GM23338 (cell line): ENCODE measurements around the gene ZNF567. TPM values are rescaled to one million over a fixed set of nuclear protein-coding genes. Genes with fewer than 3 reads are reported as not detected.

Experiments used
- ATAC-seq: fragments of 200-7000 bp; cut with Tn5 transposase; 3 replicates; pipeline ENCODE4 v1.9.1; 2020
- DNase-seq: peaks from one replicate; pipeline ENCODE4 v3.0.0-alpha.2; 2015; ENCODE audit warnings: low spot score
- H2AFZ ChIP-seq: fragments of 200-600 bp; sonication (generic); 2 replicates; pipeline ENCODE4 v1.8.0; 2016; ENCODE audit warnings: antibody characterized with exemption, mild to moderate bottlenecking, moderate library complexity
- H3F3A ChIP-seq: fragments of 200-600 bp; sonication (generic); replicated peaks from 2 replicates; pipeline ENCODE4 v1.8.0; 2017; ENCODE audit warnings: antibody characterized with exemption, mixed run types, low read depth
- H3K27ac ChIP-seq: fragments of 200-600 bp; sonication (generic); 2 replicates; pipeline ENCODE4 v1.6.1; 2016; ENCODE audit warnings: low read depth
- H3K27me3 ChIP-seq: fragments of 200-600 bp; sonication (generic); 2 replicates; pipeline ENCODE4 v1.8.0; 2016; ENCODE audit warnings: mild to moderate bottlenecking, mixed run types, moderate library complexity; ENCODE audit not compliant: insufficient read depth
- H3K36me3 ChIP-seq: fragments of 200-600 bp; sonication (generic); 2 replicates; pipeline ENCODE4 v1.8.0; 2016; ENCODE audit warnings: mild to moderate bottlenecking; ENCODE audit not compliant: insufficient read depth
- H3K4me1 ChIP-seq: fragments of 200-600 bp; sonication (generic); 2 replicates; pipeline ENCODE4 v1.8.0; 2016; ENCODE audit warnings: mild to moderate bottlenecking, moderate library complexity; ENCODE audit not compliant: insufficient read depth
- H3K4me2 ChIP-seq: fragments of 200-600 bp; sonication (generic); 2 replicates; pipeline ENCODE4 v1.7.1; 2017; ENCODE audit warnings: mixed run types
- H3K4me3 ChIP-seq: fragments of 200-600 bp; sonication (generic); 2 replicates; pipeline ENCODE4 v1.6.1; 2016; ENCODE audit warnings: mixed run types
- H3K79me2 ChIP-seq: fragments of 200-600 bp; sonication (generic); replicated peaks from 2 replicates; pipeline ENCODE4 v1.8.0; 2017; ENCODE audit warnings: mild to moderate bottlenecking; ENCODE audit not compliant: insufficient read depth
- H3K9me2 ChIP-seq: fragments of 200-600 bp; sonication (generic); 2 replicates; pipeline ENCODE4 v1.8.0; 2017; ENCODE audit not compliant: insufficient read depth
- H4K20me1 ChIP-seq: fragments of 200-600 bp; sonication (generic); replicated peaks from 2 replicates; pipeline ENCODE4 v1.8.0; 2017; ENCODE audit warnings: mild to moderate bottlenecking; ENCODE audit not compliant: insufficient read depth
- H3K27ac Mint-ChIP-seq: 2 replicates; pipeline ENCODE4 v1.8.0; 2020; ENCODE audit warnings: inconsistent platforms, mild to moderate bottlenecking, moderate library complexity, mixed read lengths
- H3K27me3 Mint-ChIP-seq: 3 replicates; pipeline ENCODE4 v1.8.0; 2022; ENCODE audit warnings: low read depth, mild to moderate bottlenecking, moderate library complexity, mixed read lengths, inconsistent platforms; ENCODE audit not compliant: insufficient read depth, poor library complexity
- H3K36me3 Mint-ChIP-seq: 3 replicates; pipeline ENCODE4 v1.8.0; 2021; ENCODE audit warnings: low read depth, mild to moderate bottlenecking, inconsistent platforms, moderate library complexity, mixed read lengths
- H3K4me1 Mint-ChIP-seq: 3 replicates; pipeline ENCODE4 v1.8.0; 2020; ENCODE audit warnings: mild to moderate bottlenecking, inconsistent platforms, mixed read lengths
- H3K4me3 Mint-ChIP-seq: 3 replicates; pipeline ENCODE4 v1.8.0; 2021; ENCODE audit warnings: moderate library complexity, mild to moderate bottlenecking, inconsistent platforms, mixed read lengths
- H3K9me3 Mint-ChIP-seq: 3 replicates; pipeline ENCODE4 v1.8.0; 2020; ENCODE audit warnings: moderate library complexity, mild to moderate bottlenecking, inconsistent platforms, mixed read lengths
- CREB1 ChIP-seq: fragments of 250-450 bp; sonication (Bioruptor Pico); IDR thresholded peaks from 2 replicates; pipeline ENCODE4 v1.5.0; 2020; ENCODE audit warnings: low read depth, mild to moderate bottlenecking, moderate library complexity
- CTCF ChIP-seq, 2 experiments: fragments of 200-600 bp in 1 of 2; sonication (generic) in 1 of 2; conservative IDR thresholded peaks; 2 replicates each; pipeline versions ENCODE4 v1.5.1 to v1.6.1; 2016 to 2017; ENCODE audit warnings: antibody characterized with exemption in 2 of 2, low read depth in 2 of 2, mild to moderate bottlenecking in 2 of 2, moderate library complexity in 1 of 2
- ETS1 ChIP-seq: IDR thresholded peaks from 2 replicates; pipeline ENCODE4 v1.6.1; 2016; ENCODE audit warnings: antibody characterized with exemption
- EZH2 ChIP-seq: fragments of 200-600 bp; sonication (generic); IDR thresholded peaks from one replicate; pipeline ENCODE4 v1.8.0; 2017; ENCODE audit warnings: antibody characterized with exemption, mild to moderate bottlenecking, low read depth; ENCODE audit not compliant: unreplicated experiment
- EZH2phosphoT487 ChIP-seq: fragments of 200-600 bp; sonication (generic); IDR thresholded peaks from one replicate; pipeline ENCODE4 v1.8.1; 2018; ENCODE audit warnings: antibody characterized with exemption; ENCODE audit not compliant: unreplicated experiment
- JUNB ChIP-seq: IDR thresholded peaks from one replicate; pipeline ENCODE4 v1.6.1; 2016; ENCODE audit warnings: antibody characterized with exemption; ENCODE audit not compliant: unreplicated experiment
- NANOG ChIP-seq: IDR thresholded peaks from 2 replicates; pipeline ENCODE4 v1.6.1; 2016; ENCODE audit warnings: antibody characterized with exemption, borderline replicate concordance
- POLR2AphosphoS5 ChIP-seq: IDR thresholded peaks from 2 replicates; pipeline ENCODE4 v1.6.1; 2016; ENCODE audit warnings: antibody characterized with exemption, low read depth
- REST ChIP-seq: IDR thresholded peaks from one replicate; pipeline ENCODE4 v1.6.1; 2018; ENCODE audit warnings: antibody characterized with exemption; ENCODE audit not compliant: unreplicated experiment
- STAT1 ChIP-seq: IDR thresholded peaks from one replicate; pipeline ENCODE4 v1.6.1; 2016; ENCODE audit warnings: antibody characterized with exemption; ENCODE audit not compliant: unreplicated experiment
- ZNF114 ChIP-seq: fragments of 250-450 bp; sonication (Bioruptor Pico); IDR thresholded peaks from 2 replicates; pipeline ENCODE4 v1.5.0; 2020; ENCODE audit warnings: mild to moderate bottlenecking, moderate library complexity
- ZNF331 ChIP-seq: fragments of 250-450 bp; sonication (Bioruptor Pico); IDR thresholded peaks from 2 replicates; pipeline ENCODE4 v1.5.0; 2020; ENCODE audit warnings: low read depth, mild to moderate bottlenecking, moderate library complexity
- ZNF462 ChIP-seq: fragments of 250-450 bp; sonication (Bioruptor Pico); IDR thresholded peaks from 2 replicates; pipeline ENCODE4 v1.5.0; 2020; ENCODE audit warnings: mild to moderate bottlenecking, moderate library complexity
- polyA plus RNA-seq: library from polyadenylated mRNA; unstranded; fragments of >200 nt; fragmentation: Nextera tagmentation; extraction: Ambion mirVana; gene quantifications from 2 replicates; pipeline ENCODE4 v1.2.1, GENCODE V29; 2016
- total RNA-seq: library from RNA; depleted of rRNA; stranded (reverse); fragments of >200 nt; shearing (Covaris generic); gene quantifications from 2 replicates; pipeline ENCODE4 v1.2.3, GENCODE V29; 2014

ZNF567 gene
- total and polyA plus RNA-seq, 2 experiments from 2014 or later, result 15.6 to 17.6 TPM

GRCh38 chr19:36668646-36669045, 18.8 kb upstream of the ZNF567 start:
- ATAC-seq (no peak), DNase-seq (no peak)
- peak overlapping the region; percentile 50 for H3K4me3 Mint-ChIP-seq
- peaks cover 73% of the 10 kb centered on the region for H3K79me2 ChIP-seq
- H3K27ac Mint-ChIP-seq, result no peak overlapping the region
- no peaks in the 10 kb centered on the region; the same call in 1 of the 2 replicates for H3K9me2 ChIP-seq
- H3F3A ChIP-seq, result no peaks in the 10 kb centered on the region
- 0 out of 2 replicates have a peak overlapping the region, but pooled peaks have one; percentile 17 for H3K4me3 ChIP-seq
- H3K27me3 Mint-ChIP-seq, result peaks cover 4% of the 10 kb centered on the region
- H3K4me2 ChIP-seq, result peak overlapping the region; percentile 57; the same call in 1 of the 2 replicates
- peaks cover 7% of the 10 kb centered on the region for H4K20me1 ChIP-seq
- peaks cover 41% of the 10 kb centered on the region for H3K36me3 Mint-ChIP-seq
- no peaks in the 10 kb centered on the region for H3K4me1 ChIP-seq
- H3K4me1 Mint-ChIP-seq, result peaks cover 13% of the 10 kb centered on the region
- peaks cover 3% of the 10 kb centered on the region; the same call in 1 of the 2 replicates for H3K36me3 ChIP-seq
- TF ChIP-seq EZH2 (no peak), REST (no peak), JUNB (no peak), POLR2AphosphoS5 (no peak), ZNF331 (CRISPR knock-in tag) (no peak), ZNF462 (CRISPR knock-in tag) (no peak), ZNF114 (CRISPR knock-in tag) (no peak), EZH2phosphoT487 (no peak), STAT1 (no peak), CREB1 (CRISPR knock-in tag) (no peak), NANOG (no peak), ETS1 (no peak), CTCF (conservative IDR thresholded peaks at IDR 0.05; ENCODE audit: low read depth in 2 of 2) (no peak)
- H2AFZ ChIP-seq, result no peak overlapping the region
- no peak overlapping the region for H3K27ac ChIP-seq
- H3K27me3 ChIP-seq, result no peaks in the 10 kb centered on the region
- peaks cover 11% of the 10 kb centered on the region; the same call in 2 of the 3 replicates for H3K9me3 Mint-ChIP-seq
